Dorsolateral prefrontal cortex (tissue), 118 donors: ENCODE measurements around the gene SIGMAR1. TPM values are rescaled to one million over a fixed set of nuclear protein-coding genes. Genes with fewer than 3 reads are reported as not detected.

Experiments
- total RNA-seq, 120 experiments: library from RNA; stranded (reverse); gene quantifications; one replicate each; pipeline versions ENCODE4 v1.2.3 to v1.2.4, GENCODE V29; 2022

SIGMAR1 gene
- total RNA-seq, 120 experiments from 2014 or later: 26.3 to 48.1 (median 36.0) TPM

Other genes starting within 250 kb of the SIGMAR1 start
- 100 to 1,000 TPM in 115 of 120 experiments, 10 to 100 TPM in 5; 93.3 to 167 (median 131) TPM for gene FAM219A, start 179.2 kb downstream of the SIGMAR1 start, total RNA-seq
- 10 to 100 TPM in 2 of 120 experiments, 1 to 10 TPM in 118; 1.0 to 11.2 (median 4.2) TPM for gene DNAI1, start 179.0 kb downstream of the SIGMAR1 start, total RNA-seq
- 100 to 1,000 TPM in 101 of 120 experiments, 10 to 100 TPM in 19; 56.2 to 336 (median 124) TPM for gene ENHO, start 114.8 kb downstream of the SIGMAR1 start, total RNA-seq
- gene CNTFR, start 48.1 kb downstream of the SIGMAR1 start, total RNA-seq: 100 to 1,000 TPM in 12 of 120 experiments, 10 to 100 TPM in 108; 36.2 to 149 (median 67.2) TPM
- gene RPP25L, start 25.7 kb downstream of the SIGMAR1 start, total RNA-seq: 10 to 100 TPM; 12.3 to 32.2 (median 20.6) TPM
- gene DCTN3, start 17.3 kb downstream of the SIGMAR1 start, total RNA-seq: 100 to 1,000 TPM in 116 of 120 experiments, 10 to 100 TPM in 4; 83.5 to 180 (median 139) TPM
- 1 to 10 TPM in 41 of 120 experiments, under 1 TPM in 68, not detected in 11; 0.30 to 3.0 (median 0.87) TPM for gene ARID3C, start 8.7 kb downstream of the SIGMAR1 start, total RNA-seq
- gene GALT, start 8.9 kb upstream of the SIGMAR1 start, total RNA-seq: 10 to 100 TPM; 42.5 to 97.3 (median 60.5) TPM
- 10 to 100 TPM; 14.7 to 58.5 (median 30.4) TPM for gene IL11RA, start 14.4 kb upstream of the SIGMAR1 start, total RNA-seq
- gene CCL27, start 24.9 kb upstream of the SIGMAR1 start, total RNA-seq: 1 to 10 TPM in 37 of 120 experiments, under 1 TPM in 11, not detected in 72; 0.60 to 4.2 (median 1.4) TPM
- gene CCL19, start 53.5 kb upstream of the SIGMAR1 start, total RNA-seq: 10 to 100 TPM in 2 of 120 experiments, 1 to 10 TPM in 42, under 1 TPM in 5, not detected in 71; 0.77 to 16.3 (median 1.8) TPM
- under 1 TPM in 1 of 120 experiments, not detected in 119; 0.95 TPM for gene CCL21, start 72.3 kb upstream of the SIGMAR1 start, total RNA-seq